ENCODE results near the gene PCSK1N.
"Not testable (repeated sequence)": the region's sequence is repeated elsewhere in the genome, so short reads cannot be mapped to it uniquely, and the experiment has no call there.

The PCSK1N gene

DNA sequence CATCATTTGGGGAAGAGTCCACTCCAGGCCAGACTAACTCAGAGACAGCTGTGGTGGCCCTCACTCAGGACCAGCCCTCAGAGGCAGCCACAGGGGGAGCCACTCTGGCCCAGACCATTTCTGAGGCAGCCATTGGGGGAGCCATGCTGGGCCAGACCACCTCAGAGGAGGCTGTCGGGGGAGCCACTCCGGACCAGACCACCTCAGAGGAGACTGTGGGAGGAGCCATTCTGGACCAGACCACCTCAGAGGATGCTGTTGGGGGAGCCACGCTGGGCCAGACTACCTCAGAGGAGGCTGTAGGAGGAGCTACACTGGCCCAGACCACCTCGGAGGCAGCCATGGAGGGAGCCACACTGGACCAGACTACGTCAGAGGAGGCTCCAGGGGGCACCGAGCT, 12.4 kb downstream of the PCSK1N start:
- DNase-seq (ENCODE audit: low read depth): no peak

DNA sequence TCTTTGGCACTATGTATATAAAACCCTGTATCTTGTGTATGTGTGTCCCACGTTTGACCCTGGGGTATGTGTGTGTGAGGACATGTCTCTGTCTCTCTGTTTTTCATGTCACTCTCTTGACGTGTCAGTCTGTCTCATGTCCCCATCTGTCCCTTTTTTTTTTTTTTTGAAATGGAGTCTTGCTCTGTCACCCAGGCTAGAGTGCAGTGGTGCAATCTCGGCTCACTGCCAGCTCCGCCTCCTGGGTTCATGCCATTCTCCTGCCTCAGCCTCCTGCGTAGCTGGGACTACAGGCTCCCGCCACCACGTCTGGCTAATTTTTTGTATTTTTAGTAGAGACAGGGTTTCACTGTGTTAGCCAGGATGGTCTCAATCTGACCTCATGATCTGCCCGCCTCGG, 16.0 kb downstream of the PCSK1N start:
- DNase-seq (ENCODE audit: low read depth): not testable (repeated sequence)

DNA sequence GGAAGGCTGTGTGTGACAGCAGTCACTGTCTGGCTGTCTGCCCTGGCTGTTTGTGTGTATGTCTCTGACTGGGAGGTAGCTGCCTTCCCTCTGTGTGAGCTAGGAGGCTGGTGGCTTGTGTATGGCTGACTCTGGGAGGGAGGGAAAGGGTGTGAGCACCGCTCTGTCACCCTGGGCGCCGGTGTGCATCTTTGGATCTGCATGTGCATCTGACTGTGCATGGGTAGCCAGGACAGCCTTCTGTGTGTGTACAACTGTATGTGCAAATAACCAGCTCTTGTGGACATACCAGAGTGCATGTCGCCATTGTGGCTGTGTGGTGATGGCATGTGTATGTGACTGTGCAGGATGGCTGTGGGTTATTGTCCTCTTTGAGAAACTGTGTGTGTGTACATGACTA, 16.5 kb downstream of the PCSK1N start:
- DNase-seq (ENCODE audit: low read depth): no peak

DNA sequence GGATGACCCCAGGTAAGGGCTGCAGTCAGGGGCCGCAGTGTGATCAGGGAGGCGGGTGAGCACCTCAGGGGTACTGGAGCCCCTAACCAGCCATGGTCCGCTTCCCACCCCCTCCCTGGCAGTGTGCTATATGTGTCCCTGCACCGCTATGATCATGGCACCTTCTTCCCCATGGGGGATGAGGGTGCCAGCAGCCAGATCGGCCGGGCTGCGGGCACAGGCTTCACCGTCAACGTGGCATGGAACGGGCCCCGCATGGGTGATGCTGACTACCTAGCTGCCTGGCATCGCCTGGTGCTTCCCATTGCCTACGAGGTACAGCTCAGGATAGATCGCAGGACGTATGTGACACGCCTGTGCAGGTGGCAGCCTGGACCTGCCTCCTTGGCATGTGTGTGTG, 17.3 kb downstream of the PCSK1N start:
- DNase-seq (ENCODE audit: low read depth): no peak

DNA sequence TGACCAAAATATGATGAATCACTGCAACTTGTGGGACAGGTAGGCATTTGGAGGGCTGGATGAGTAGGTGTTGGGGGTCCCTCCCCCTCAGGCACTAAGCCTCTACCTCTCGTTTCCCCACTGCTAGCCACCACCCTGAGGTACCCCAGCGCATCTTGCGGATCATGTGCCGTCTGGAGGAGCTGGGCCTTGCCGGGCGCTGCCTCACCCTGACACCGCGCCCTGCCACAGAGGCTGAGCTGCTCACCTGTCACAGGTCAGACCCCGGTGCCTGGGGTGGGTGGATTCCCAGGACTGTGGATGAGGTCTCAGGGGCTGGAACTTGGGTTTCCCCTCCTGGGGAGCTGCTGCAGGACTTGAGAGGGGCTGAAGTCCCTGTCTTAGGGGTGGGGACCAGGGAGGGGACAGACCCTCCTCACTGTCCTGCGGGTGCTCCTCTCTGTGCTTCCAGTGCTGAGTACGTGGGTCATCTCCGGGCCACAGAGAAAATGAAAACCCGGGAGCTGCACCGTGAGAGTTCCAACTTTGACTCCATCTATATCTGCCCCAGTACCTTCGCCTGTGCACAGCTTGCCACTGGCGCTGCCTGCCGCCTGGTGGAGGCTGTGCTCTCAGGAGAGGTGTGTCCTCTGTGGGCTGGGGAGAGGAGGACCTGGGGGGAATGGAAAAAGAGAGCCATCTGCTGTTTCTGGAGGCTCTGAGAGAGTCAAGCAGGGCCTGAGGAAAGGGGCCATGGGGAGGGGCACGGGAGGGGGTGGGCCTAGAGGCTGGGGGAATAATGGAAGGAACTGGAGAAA, 19.2 kb downstream of the PCSK1N start:
- no peak for DNase-seq (ENCODE audit: low read depth)

DNA sequence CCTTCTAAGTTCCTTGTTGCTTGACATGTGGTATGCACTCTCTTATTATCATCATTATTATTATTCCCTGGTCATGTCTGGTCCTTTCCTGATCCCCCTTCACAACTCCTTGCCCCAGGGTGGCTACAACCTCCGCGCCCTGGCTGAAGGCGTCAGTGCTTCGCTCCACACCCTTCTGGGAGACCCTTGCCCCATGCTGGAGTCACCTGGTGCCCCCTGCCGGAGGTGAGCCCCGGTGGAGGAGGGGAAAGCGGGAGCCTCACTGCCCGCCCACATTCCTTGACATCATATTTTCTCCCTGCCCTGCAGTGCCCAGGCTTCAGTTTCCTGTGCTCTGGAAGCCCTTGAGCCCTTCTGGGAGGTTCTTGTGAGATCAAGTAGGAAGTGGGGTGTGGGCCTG, 20.1 kb downstream of the PCSK1N start:
- no peak for DNase-seq (ENCODE audit: low read depth)

DNA sequence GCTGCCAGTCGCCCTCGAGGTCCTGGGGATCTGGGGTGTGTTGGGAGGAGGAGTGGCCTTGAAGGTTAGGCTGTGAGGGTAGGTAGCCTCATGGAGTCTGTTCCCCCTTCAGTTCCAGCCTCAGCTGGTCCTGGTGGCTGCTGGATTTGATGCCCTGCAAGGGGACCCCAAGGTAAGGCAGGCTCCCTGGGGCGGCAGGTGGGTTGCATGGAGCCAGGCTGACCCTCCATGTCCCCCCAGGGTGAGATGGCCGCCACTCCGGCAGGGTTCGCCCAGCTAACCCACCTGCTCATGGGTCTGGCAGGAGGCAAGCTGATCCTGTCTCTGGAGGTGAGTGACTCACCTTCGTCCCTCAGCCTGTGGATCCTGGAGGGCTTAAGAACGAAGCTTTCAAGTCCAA, 20.7 kb downstream of the PCSK1N start:
- no peak for DNase-seq (ENCODE audit: low read depth)

DNA sequence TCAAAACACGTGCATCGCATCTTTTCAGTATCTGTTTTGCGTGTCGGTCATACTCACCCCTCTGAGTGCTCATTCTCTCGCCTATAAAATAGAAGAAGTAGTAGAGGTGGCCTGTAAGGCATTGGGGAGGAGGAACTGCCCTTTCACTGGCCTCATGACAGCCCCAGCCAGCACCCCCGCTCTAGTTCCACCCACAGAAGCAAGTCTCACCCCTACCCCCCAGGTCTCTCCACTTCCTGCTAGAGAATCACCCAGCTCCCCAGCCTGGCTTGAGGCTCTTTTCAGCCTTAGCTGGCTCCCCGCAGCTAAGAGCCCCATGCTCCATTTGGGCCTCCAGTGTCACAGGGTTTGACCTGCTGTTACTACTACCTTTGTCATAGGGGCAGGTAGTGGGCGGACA, 21.8 kb downstream of the PCSK1N start:
- DNase-seq (ENCODE audit: low read depth): no peak

DNA sequence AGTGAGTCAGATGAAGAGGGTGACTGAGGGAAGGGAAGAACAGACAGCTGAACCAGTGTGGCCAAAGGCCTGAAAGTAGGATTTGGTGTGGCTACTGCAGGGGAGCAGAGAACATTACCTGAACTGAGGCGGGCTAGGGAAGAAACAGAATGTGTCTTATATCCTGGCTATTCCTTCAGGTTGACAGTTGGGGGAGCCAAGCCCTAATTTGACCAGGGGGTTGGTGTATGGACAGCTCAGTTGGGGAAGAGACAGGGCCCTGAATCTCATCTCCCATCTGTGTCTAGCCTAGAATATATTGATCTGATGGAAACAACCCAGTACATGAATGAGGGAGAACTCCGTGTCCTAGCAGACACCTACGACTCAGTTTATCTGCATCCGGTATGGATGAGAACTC, 29.3 kb downstream of the PCSK1N start:
- no peak for DNase-seq (ENCODE audit: low read depth)

DNA sequence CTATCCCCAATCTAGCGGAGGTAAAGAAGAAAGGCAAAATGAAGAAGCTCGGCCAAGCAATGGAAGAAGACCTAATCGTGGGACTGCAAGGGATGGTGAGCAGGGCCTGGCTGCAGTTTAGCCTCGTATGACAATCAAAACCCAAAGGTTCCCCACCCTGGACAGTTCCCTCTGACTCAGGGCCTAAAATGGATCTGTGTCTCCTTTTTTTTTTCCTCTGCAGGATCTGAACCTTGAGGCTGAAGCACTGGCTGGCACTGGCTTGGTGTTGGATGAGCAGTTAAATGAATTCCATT, 32.6 kb downstream of the PCSK1N start:
- DNase-seq (ENCODE audit: low read depth): no peak

DNA sequence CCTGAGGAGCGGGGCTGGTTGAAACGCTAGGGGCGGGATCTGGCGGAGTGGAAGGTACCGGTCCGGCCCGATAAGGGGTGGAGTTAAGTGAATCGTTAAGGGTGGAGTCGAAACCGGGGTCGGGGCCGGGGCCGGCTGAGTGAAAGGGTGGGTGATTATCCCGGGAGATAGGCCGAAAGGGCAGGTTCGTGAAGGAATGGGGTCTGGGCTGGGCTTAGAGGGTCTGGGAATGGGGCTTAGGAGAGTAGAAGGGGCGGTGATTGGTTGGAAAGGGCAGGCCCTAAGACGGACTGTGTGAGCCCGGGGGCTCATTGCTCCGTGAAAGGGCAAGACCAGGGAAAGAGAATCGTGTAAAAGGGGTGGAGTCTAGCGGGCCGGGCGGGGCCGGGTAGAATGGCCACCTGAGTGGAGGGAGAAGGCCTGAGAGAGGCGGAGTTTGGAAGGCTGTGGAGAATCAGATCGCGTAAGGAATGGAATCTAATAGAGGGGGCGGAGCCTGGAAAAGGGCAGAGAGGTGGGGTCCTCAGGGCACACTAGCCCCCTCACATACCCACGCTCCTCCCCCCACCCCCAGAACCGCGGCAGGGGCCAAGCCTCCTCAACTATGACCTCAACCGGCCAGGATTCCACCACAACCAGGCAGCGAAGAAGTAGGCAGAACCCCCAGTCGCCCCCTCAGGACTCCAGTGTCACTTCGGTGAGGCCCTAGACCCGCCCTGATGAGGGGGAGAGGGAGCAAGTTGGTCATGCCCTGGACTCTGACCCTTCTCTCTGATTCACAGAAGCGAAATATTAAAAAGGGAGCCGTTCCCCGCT, 33.1 kb downstream of the PCSK1N start:
- DNase-seq (ENCODE audit: low read depth): peak; percentile 24

DNA sequence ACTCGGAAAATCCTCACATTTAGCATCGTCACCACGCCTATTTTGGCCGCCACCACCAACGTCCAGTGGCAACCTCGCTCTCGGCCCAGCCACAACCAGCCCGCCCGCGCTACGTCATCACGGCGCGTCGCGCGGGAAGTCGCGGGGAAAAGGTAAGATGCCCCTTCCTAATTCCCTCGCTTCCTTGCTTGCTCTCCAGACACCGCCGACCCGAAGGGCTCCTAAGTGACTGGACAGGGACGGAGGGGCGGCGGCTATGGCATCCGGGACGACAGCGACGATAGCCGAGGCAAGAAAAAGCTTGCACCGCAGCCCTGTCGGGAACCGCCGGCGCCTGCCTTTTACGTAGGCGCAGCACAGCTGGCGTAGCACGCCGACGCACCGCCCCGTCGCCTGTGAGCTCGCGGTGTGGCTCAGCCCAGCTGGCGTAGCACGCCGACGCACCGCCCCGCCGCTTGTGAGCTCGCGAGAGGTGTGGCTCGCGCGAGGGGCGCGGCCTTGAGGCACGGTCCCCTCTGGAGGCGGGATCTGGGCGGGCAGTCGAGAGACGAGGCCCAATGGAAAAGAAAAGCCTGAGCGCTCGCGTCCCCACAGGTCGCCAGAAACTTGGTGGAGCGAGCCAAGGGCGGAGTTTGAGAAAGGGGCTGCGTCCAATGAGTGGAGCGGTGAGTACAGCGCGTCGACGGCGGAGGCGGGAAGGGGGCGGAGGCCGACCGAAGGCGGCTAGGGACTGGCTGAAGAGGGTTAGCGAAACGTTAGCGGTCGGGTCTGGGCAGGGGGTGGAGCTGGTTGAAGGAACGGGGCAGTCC, 33.9 kb downstream of the PCSK1N start, which contains the start of gene HDAC6:
TSS of gene HDAC6 (plus strand) at position 788 of the 809 bp plus-strand sequence. CDS start 626 bp downstream, outside the sequence.
- DNase-seq (ENCODE audit: low read depth): peak; percentile 91

DNA sequence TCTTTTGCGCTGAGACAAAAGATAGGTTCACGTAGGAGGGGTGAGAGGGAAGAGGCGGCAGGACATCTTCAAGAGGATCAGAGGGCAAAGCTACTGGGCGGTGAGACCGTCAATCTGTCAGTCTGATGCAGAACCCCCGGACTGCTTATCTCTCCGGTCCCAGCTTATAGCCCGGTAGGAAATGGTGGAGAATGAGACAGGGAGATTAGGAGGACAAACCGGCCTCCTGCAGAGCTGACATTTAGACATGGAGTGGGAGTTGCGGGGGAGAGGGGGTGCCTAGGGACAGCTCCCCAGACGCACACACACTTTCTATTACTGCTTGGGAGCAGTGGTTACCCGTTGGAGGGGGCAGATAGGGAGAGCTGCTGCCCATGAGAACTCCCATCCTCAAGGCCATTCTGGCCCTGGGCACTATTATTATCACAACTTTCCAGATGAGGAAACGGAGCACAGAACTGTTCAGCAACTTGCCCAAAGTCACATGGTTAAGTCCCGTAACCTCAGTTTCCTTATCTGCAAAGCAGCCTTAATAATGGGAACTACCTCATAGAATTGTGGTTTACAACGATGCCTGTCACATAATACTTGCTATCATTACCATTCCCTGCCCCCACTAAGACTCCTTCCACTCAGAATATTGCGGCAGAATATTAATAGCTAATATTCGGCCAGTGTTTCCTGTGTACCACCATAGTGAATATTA, 34.7 kb downstream of the PCSK1N start:
- no peak for DNase-seq (ENCODE audit: low read depth)

DNA sequence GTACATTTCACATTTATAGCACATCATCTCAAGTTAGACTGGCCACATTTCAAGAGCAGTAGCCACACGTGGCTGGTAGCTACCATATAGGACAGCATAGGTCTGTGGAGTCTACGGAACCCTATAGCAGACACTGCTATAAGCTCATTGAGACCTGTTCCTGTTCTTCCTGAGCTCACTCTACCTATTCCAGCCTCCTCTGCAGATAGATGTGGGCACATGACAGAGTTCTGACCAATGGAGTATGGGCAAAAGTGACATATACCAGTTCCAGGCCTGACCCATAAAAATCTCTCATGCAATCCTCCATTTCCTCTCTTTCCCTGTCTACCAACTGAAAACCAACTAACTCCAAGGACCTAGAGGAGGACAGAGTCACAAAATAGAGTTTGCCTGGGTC, 37.1 kb downstream of the PCSK1N start:
- no peak for DNase-seq (ENCODE audit: low read depth)

DNA sequence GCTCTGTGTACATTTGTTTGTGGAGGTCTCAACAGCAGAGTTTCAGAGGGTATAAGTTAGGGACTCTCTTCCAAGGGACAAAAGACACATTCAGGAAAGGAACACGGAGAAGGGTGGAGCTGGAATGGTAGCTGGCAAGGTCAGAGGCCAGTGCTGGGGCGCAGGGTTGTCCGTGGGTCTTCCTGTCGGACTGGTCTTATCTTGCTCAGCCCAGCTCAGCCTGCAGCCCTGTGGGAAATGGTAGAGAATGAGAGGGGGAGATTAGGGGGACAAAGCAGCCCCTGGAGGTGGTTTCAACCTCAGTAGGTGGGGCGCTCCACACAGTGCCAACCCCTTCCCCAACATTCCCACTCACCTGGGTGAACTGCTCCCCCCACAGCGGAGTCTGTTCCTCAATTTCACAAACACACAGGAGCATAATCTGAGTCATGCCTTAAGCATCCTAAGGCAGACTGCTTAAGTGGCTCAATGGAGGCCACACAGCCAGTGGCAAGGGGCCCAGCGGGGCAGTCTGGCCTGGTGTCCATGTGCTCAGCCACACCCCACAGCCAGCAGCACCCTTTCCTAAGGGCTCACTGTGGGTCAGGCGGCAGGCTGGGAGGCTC, 40.4 kb downstream of the PCSK1N start:
- no peak for DNase-seq (ENCODE audit: low read depth)

DNA sequence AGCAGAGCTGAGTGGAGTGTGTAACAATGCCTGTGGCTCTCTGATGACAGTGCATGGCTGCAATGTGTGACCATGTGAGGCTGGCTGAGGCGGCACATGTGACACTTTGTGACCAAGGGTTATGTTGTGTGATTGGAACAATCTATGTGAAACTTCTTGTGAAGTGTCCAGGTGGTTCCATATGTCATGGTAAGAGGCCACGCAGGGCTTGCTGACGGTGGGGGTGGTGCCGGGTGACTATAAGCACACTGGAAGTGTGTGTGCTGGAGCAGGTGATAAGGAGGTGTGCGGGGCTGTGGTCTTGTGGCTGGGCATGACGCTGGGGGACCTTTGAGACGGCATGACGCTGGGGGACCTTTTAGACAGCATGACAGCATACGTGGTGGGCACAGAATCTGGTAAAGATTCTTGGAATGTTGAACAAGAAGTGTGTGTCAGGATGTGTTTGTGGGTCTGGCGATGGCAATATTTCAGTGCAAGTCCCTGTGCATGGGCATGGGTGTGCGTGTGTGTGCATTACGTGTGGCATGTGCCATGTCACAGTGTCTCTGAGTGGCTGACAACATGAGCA, 41.0 kb downstream of the PCSK1N start:
- no peak for DNase-seq (ENCODE audit: low read depth)

DNA sequence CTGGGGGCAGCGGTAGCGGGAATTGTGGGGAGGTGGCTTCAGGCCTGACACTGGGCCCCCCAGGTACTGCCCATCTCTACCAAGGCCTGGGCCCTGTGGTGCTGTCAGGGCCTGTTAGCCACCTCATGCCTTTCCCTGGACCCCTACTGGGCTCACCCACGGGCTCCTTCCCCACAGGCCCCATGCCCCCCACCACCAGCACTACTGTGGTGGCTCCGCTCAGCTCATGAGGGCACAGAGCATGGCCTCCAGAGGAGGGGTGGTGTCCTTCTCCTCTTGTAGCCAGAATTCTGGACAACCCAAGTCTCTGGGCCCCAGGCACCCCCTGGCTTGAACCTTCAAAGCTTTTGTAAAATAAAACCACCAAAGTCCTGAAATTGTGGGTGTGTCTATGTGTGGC, 41.5 kb downstream of the PCSK1N start:
- DNase-seq (ENCODE audit: low read depth): no peak

DNA sequence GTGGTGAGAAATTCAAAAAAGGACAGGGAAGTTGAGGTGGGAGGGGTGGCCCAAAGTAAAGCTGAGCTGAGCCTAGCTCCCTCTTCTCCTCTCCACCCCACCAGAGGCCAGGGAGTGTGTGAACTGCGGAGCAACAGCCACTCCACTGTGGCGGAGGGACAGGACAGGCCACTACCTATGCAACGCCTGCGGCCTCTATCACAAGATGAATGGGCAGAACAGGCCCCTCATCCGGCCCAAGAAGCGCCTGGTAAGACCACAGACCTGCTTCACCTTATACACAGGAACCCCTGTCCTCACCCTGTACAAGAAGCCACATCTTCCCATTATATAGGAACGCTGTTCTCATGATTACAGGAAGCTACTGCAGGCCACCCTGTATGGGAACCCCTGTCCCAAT, 43.2 kb downstream of the PCSK1N start:
- no peak for DNase-seq (ENCODE audit: low read depth)

DNA sequence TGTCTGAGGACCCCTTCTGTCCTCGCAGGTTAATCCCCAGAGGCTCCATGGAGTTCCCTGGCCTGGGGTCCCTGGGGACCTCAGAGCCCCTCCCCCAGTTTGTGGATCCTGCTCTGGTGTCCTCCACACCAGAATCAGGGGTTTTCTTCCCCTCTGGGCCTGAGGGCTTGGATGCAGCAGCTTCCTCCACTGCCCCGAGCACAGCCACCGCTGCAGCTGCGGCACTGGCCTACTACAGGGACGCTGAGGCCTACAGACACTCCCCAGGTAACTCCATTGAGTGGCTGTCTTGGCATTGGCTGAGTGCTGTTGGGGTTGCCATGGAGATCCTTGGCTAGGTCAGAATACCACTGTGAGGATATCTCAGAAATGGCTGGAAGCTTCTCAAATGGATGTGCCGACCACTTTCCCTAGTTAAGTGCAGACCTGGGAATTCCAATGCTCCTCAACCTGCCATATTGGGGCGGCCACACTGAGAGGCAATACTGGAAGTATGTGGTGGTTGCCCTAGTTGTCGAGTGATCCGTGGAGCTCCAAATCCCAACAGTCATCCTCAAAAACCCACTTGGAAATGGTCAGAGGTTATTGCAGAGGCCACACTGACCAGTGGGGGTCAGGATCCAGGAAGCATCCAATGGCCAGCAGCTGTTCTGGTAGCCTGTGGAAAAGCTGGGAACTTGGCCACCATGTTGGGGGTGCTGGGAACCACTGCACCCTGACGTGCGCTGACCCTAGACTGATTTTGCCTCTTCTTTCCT, 44.2 kb downstream of the PCSK1N start:
- no peak for DNase-seq (ENCODE audit: low read depth)

DNA sequence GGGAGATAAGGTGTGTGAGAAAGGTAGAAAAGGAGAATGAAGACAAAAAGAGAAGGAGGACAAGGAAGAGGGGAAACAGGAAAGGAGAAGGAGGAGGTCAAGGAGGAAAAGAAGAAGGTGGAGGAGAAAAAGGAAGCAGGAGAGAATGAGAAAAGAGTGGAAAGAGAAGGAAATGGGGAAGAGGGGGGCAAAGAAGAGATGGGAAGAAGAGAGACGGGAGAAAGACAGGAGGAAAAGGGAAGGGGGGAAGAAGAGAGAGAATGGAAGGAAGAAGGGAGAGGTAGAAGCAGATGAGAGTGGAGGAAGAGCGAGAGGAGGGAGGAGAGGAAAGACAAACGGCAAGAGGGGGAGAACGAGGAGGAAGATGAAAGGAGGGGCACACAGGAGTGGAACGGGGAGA, 44.9 kb downstream of the PCSK1N start:
- DNase-seq (ENCODE audit: low read depth): no peak
